ENCODE data around the gene OLFM2. TPM values are rescaled to one million over a fixed set of nuclear protein-coding genes. Genes with fewer than 3 reads are reported as not detected.

The OLFM2 gene
- total RNA-seq, 1 donor from 2014 or later = 55.0 TPM

- Mint-ChIP-seq H3K36me3 (ENCODE audit: insufficient read depth) (no peaks in the 10 kb centered on the region), H3K27ac (no peak overlapping the region), H3K27me3 (peaks cover 49% of the 10 kb centered on the region), H3K4me1 (ENCODE audit: low read depth) (no peaks in the 10 kb centered on the region), H3K4me3 (ENCODE audit: low read depth) (no peak overlapping the region), H3K9me3 (ENCODE audit: low read depth) (no peaks in the 10 kb centered on the region)
- DNase-seq (ENCODE audit: low spot score, unreplicated experiment) = no peak
- TF ChIP-seq CTCF (IDR thresholded peaks at IDR 0.05; ENCODE audit: unreplicated experiment) = no peak
Observed at GRCh38 chr19:9962623-9963290, 26.4 kb upstream of the OLFM2 start.

- H3K4me3 Mint-ChIP-seq (ENCODE audit: low read depth) = no peak overlapping the region
- no peaks in the 10 kb centered on the region for H3K36me3 Mint-ChIP-seq (ENCODE audit: insufficient read depth)
- H3K9me3 Mint-ChIP-seq (ENCODE audit: low read depth) = no peaks in the 10 kb centered on the region
- peaks cover 40% of the 10 kb centered on the region for H3K27me3 Mint-ChIP-seq
- no peaks in the 10 kb centered on the region for H3K4me1 Mint-ChIP-seq (ENCODE audit: low read depth)
- no peak for TF ChIP-seq CTCF (IDR thresholded peaks at IDR 0.05; ENCODE audit: unreplicated experiment)
- H3K27ac Mint-ChIP-seq = no peak overlapping the region
- DNase-seq (ENCODE audit: low spot score, unreplicated experiment) = no peak
Observed at GRCh38 chr19:9961103-9961502, 24.8 kb upstream of the OLFM2 start.

- Mint-ChIP-seq H3K27me3 (peaks cover 24% of the 10 kb centered on the region), H3K9me3 (ENCODE audit: low read depth) (no peaks in the 10 kb centered on the region), H3K36me3 (ENCODE audit: insufficient read depth) (no peaks in the 10 kb centered on the region), H3K4me3 (ENCODE audit: low read depth) (no peak overlapping the region), H3K4me1 (ENCODE audit: low read depth) (no peaks in the 10 kb centered on the region), H3K27ac (no peak overlapping the region)
- DNase-seq (ENCODE audit: low spot score, unreplicated experiment) = no peak
- TF ChIP-seq CTCF (IDR thresholded peaks at IDR 0.05; ENCODE audit: unreplicated experiment) = no peak
Observed at GRCh38 chr19:9958379-9958821, 22.1 kb upstream of the OLFM2 start.

- no peak for TF ChIP-seq CTCF (IDR thresholded peaks at IDR 0.05; ENCODE audit: unreplicated experiment)
- no peak overlapping the region for H3K4me3 Mint-ChIP-seq (ENCODE audit: low read depth)
- H3K9me3 Mint-ChIP-seq (ENCODE audit: low read depth) = no peaks in the 10 kb centered on the region
- H3K27me3 Mint-ChIP-seq = peaks cover 17% of the 10 kb centered on the region
- H3K36me3 Mint-ChIP-seq (ENCODE audit: insufficient read depth) = no peaks in the 10 kb centered on the region
- H3K4me1 Mint-ChIP-seq (ENCODE audit: low read depth) = no peaks in the 10 kb centered on the region
- H3K27ac Mint-ChIP-seq = no peak overlapping the region
- DNase-seq (ENCODE audit: low spot score, unreplicated experiment) = no peak
Observed at GRCh38 chr19:9956956-9957355, 20.6 kb upstream of the OLFM2 start.

GRCh38 chr19:9953802-9954542 is 17.7 kb upstream of the OLFM2 start:
- H3K36me3 Mint-ChIP-seq (ENCODE audit: insufficient read depth) = no peaks in the 10 kb centered on the region
- no peak for DNase-seq (ENCODE audit: low spot score, unreplicated experiment)
- H3K27me3 Mint-ChIP-seq = peaks cover 11% of the 10 kb centered on the region
- no peak overlapping the region for H3K4me3 Mint-ChIP-seq (ENCODE audit: low read depth)
- H3K4me1 Mint-ChIP-seq (ENCODE audit: low read depth) = no peaks in the 10 kb centered on the region
- no peaks in the 10 kb centered on the region for H3K9me3 Mint-ChIP-seq (ENCODE audit: low read depth)
- H3K27ac Mint-ChIP-seq = no peak overlapping the region
- no peak for TF ChIP-seq CTCF (IDR thresholded peaks at IDR 0.05; ENCODE audit: unreplicated experiment)

Data from progenitor cell of endocrine pancreas (in vitro differentiated cells).